HG03460 (cell line): ENCODE measurements around the gene EOLA1.
"Not testable (repeated sequence)": the region's sequence is repeated elsewhere in the genome, so short reads cannot be mapped to it uniquely, and the experiment has no call there.

ENCODE experiments used
- ATAC-seq: cut with Tn5 transposase; IDR thresholded peaks from one replicate; pipeline ENCODE4 v1.9.1; 2021; ENCODE audit not compliant: unreplicated experiment

Gene EOLA1

DNA sequence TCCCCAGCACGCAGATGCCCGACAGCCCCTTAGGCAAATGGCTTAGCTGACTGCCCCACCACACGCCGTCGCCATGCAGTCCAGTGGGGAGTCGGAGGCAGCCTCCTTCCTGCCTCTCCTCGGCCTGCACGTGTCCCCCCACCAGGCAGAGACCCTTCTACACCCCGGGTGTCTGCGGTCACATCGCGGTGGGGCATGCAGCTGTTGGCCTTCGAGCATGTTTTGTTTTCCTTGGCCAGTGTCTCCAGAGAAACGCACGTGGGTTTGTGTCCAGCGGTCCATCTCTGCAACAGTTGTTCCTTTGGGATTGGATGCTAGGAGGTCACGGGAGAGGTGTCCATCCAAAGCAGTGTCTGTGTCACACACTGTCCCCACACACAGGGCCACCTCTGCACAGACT lies 54.4 kb downstream of the EOLA1 start, which contains the start of gene HSFX2:
TSS of gene HSFX2 (minus strand) at position 101 of the 400 bp plus-strand sequence. CDS start 614 bp downstream, outside the sequence.
- ATAC-seq, result not testable (repeated sequence)

DNA sequence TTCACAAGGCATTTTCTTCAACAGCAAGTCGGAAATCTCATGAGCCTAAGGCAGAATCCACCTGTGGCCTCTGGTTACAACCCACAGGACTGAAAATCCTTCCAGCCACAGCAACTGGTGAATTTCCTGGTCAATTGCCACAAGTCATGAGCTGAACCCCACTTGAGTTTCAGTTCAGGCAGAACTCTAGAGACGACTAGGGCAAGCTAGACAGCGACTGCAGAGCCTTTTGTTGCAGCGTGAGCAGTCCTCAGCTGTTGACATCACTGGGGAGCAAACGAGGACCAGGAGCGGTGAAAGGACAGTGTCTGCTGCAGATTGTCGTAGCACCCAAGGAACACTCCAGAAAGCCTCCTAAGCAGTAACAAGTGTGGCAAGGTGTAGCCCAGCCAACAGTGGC lies 55.1 kb downstream of the EOLA1 start:
- not testable (repeated sequence) for ATAC-seq
